Measurements from ENCODE around the gene VWA1.
A peak's percentile ranks its signal among the peaks of the same experiment; 100 is the strongest.

The VWA1 gene

DNA sequence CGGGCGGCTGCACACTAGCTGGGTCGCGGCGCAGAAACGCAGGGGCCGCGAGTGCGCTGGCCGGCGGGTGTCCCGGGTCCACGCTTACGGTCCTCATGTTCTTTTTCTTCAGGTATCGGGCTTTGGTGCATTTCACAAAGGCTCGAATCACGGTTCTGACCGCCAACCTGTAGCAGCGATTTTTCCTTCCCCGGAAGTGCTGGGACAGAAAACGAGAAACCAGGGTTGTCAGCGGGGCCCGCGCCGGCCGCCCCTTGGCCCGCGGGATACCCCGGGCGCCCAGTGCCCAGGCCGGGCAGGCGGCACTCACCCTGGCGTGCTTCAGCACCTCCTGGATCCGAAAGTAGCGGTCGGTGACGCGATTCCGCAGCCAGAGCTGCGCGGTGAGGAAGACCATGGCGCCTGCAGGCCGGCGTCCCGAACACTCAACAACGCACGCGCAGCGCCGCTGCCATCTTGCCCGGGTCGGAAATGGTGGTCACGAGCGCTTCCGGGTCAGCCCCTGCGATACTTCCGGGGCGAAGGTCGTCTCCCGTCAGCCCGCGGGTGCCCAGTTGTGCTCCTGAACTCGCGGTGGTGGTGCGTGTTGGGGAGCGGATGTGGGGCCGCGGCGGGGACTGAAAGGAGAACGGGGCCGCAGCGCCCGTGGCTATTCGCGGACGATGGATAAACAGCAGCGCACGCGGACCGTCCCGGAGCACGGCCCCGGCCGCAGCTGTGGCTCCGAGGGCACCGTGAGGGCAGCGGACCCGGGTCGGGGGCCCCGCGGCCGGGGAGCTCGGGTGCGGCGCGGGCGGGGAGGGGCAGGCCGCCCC lies 28.5 kb upstream of the VWA1 start, which contains the start of gene MRPL20 (continued):
- TF ChIP-seq, protein P1, sequence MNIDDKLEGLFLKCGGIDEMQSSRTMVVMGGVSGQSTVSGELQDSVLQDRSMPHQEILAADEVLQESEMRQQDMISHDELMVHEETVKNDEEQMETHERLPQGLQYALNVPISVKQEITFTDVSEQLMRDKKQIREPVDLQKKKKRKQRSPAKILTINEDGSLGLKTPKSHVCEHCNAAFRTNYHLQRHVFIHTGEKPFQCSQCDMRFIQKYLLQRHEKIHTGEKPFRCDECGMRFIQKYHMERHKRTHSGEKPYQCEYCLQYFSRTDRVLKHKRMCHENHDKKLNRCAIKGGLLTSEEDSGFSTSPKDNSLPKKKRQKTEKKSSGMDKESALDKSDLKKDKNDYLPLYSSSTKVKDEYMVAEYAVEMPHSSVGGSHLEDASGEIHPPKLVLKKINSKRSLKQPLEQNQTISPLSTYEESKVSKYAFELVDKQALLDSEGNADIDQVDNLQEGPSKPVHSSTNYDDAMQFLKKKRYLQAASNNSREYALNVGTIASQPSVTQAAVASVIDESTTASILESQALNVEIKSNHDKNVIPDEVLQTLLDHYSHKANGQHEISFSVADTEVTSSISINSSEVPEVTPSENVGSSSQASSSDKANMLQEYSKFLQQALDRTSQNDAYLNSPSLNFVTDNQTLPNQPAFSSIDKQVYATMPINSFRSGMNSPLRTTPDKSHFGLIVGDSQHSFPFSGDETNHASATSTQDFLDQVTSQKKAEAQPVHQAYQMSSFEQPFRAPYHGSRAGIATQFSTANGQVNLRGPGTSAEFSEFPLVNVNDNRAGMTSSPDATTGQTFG (tag by site-specific recombination; IDR thresholded peaks at IDR 0.05; ENCODE audit: borderline replicate concordance), result no peak
- TF ChIP-seq, protein P2, sequence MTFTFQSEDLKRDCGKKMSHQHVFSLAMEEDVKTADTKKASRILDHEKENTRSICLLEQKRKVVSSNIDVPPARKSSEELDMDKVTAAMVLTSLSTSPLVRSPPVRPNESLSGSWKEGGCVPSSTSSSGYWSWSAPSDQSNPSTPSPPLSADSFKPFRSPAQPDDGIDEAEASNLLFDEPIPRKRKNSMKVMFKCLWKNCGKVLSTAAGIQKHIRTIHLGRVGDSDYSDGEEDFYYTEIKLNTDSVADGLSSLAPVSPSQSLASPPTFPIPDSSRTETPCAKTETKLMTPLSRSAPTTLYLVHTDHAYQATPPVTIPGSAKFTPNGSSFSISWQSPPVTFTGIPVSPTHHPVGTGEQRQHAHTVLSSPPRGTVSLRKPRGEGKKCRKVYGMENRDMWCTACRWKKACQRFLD (tag by site-specific recombination; IDR thresholded peaks at IDR 0.05), result no peak
- TF ChIP-seq, protein P3, sequence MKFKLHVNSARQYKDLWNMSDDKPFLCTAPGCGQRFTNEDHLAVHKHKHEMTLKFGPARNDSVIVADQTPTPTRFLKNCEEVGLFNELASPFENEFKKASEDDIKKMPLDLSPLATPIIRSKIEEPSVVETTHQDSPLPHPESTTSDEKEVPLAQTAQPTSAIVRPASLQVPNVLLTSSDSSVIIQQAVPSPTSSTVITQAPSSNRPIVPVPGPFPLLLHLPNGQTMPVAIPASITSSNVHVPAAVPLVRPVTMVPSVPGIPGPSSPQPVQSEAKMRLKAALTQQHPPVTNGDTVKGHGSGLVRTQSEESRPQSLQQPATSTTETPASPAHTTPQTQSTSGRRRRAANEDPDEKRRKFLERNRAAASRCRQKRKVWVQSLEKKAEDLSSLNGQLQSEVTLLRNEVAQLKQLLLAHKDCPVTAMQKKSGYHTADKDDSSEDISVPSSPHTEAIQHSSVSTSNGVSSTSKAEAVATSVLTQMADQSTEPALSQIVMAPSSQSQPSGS (tag by site-specific recombination; IDR thresholded peaks at IDR 0.05; ENCODE audit: low read depth), result no peak
- TF ChIP-seq BCL11B (tag by site-specific recombination; IDR thresholded peaks at IDR 0.05; ENCODE audit: low read depth), result 0 out of 2 replicates have a peak, but pooled peaks have one; percentile 23
- TF ChIP-seq ZNF596 (tag by site-specific recombination; IDR thresholded peaks at IDR 0.05), result no peak
- no peak for TF ChIP-seq ZFP41 (tag by site-specific recombination; IDR thresholded peaks at IDR 0.05; ENCODE audit: borderline replicate concordance)
- TF ChIP-seq OVOL3 (tag by site-specific recombination; IDR thresholded peaks at IDR 0.05), result no peak
- TF ChIP-seq ZNF155 (tag by site-specific recombination; IDR thresholded peaks at IDR 0.05), result no peak
- TF ChIP-seq FEZF1 (tag by site-specific recombination; IDR thresholded peaks at IDR 0.05), result no peak
- TF ChIP-seq KLF10 (tag by site-specific recombination; IDR thresholded peaks at IDR 0.05), result 0 out of 2 replicates have a peak, but pooled peaks have one; percentile 16
- TF ChIP-seq ZNF266 (tag by site-specific recombination; IDR thresholded peaks at IDR 0.05; ENCODE audit: low read depth), result no peak

DNA sequence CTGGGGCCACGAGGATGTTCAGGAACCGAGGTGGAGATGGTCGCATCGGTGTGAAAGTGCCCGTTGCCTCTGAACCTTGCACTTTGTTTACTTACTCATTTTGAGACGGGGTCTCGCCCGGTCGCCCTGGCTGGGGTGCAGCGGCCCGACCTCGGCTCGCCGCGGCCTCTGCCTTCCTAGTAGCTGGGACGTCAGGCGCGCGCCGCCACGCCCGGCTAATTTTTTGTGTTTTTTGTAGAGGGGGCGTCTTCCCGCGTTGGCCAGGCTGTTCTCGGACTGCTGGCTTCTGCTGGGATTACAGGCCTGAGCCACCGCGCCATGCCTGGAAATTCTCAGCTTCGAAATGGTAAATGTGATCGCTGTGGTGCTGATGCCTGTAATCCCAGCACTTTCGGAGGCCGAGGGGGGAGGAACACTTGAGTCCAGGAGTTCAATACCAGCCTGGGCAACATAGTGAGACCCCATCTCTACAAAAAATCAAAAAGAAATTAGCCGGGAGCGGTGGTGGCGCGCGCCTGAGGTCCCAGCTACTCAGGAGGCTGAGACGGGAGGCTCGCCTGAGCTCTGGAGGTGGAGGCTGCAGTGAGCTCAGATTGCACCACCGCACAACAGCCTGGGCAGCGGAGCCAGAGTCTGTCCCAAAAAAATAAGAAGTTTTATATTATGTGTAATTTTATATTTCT lies 27.7 kb upstream of the VWA1 start:
- H3K27ac ChIP-seq (ENCODE audit: extremely low read depth, low read depth, low read length), result peak overlapping the region; percentile 87
- no peaks in the 10 kb centered on the region for H3K4me1 ChIP-seq (ENCODE audit: control insufficient read depth, insufficient read depth, low read length)
- H3K36me3 ChIP-seq (ENCODE audit: control insufficient read depth in 2 of 2, insufficient read depth in 1 of 2, low read length in 2 of 2), result peaks cover 19 to 51% of the 10 kb centered on the region in 2 experiments; a peak in 2 of 3 replicates
- POLR2A ChIA-PET, result interaction anchor here (0.6 to 2.2 kb wide), 6 partner anchors 9 to 36 kb away, joined by 3 to 18 read pairs (median 6); partner anchors contain the start of genes AURKAIP1 and CCNL2
- peak overlapping the region; percentile 84 for H3K4me3 ChIP-seq (ENCODE audit: low read depth, low read length)
- CTCF ChIA-PET, result interaction anchor here (0.6 to 2.8 kb wide), 6 partner anchors 15 to 35 kb away, joined by 3 to 14 read pairs (median 3); no protein-coding TSS in a partner anchor
- no peaks in the 10 kb centered on the region for H3K9me3 ChIP-seq (ENCODE audit: control insufficient read depth, insufficient read depth, low read depth, low read length)
- TF ChIP-seq KLF10 (tag by site-specific recombination; IDR thresholded peaks at IDR 0.05) (no peak), ZNF560 (tag by site-specific recombination; IDR thresholded peaks at IDR 0.05; ENCODE audit: borderline replicate concordance) (no peak), SCRT1 (tag by site-specific recombination; IDR thresholded peaks at IDR 0.05; ENCODE audit: borderline replicate concordance) (no peak), ZBTB1 (tag by site-specific recombination; IDR thresholded peaks at IDR 0.05) (no peak), ZNF558 (tag by site-specific recombination; IDR thresholded peaks at IDR 0.05) (no peak), ZNF10 (tag by site-specific recombination; IDR thresholded peaks at IDR 0.05) (no peak), ZNF341 (tag by site-specific recombination; IDR thresholded peaks at IDR 0.05; ENCODE audit: low read depth) (peak; percentile 57; the same call in 1 of the 2 replicates), ZNF302 (tag by site-specific recombination; IDR thresholded peaks at IDR 0.05; ENCODE audit: low read depth) (no peak), ZNF747 (tag by site-specific recombination; IDR thresholded peaks at IDR 0.05) (no peak), MEIS1 (CRISPR knock-in tag; IDR thresholded peaks at IDR 0.05; ENCODE audit: borderline replicate concordance) (no peak), ZNF175 (tag by site-specific recombination; IDR thresholded peaks at IDR 0.05) (no peak)
- TF ChIP-seq, protein P4, sequence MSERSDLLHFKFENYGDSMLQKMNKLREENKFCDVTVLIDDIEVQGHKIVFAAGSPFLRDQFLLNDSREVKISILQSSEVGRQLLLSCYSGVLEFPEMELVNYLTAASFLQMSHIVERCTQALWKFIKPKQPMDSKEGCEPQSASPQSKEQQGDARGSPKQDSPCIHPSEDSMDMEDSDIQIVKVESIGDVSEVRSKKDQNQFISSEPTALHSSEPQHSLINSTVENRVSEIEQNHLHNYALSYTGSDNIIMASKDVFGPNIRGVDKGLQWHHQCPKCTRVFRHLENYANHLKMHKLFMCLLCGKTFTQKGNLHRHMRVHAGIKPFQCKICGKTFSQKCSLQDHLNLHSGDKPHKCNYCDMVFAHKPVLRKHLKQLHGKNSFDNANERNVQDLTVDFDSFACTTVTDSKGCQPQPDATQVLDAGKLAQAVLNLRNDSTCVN (tag by site-specific recombination; optimal IDR thresholded peaks at IDR 0.05), result peak; percentile 1
- TF ChIP-seq, protein P5, sequence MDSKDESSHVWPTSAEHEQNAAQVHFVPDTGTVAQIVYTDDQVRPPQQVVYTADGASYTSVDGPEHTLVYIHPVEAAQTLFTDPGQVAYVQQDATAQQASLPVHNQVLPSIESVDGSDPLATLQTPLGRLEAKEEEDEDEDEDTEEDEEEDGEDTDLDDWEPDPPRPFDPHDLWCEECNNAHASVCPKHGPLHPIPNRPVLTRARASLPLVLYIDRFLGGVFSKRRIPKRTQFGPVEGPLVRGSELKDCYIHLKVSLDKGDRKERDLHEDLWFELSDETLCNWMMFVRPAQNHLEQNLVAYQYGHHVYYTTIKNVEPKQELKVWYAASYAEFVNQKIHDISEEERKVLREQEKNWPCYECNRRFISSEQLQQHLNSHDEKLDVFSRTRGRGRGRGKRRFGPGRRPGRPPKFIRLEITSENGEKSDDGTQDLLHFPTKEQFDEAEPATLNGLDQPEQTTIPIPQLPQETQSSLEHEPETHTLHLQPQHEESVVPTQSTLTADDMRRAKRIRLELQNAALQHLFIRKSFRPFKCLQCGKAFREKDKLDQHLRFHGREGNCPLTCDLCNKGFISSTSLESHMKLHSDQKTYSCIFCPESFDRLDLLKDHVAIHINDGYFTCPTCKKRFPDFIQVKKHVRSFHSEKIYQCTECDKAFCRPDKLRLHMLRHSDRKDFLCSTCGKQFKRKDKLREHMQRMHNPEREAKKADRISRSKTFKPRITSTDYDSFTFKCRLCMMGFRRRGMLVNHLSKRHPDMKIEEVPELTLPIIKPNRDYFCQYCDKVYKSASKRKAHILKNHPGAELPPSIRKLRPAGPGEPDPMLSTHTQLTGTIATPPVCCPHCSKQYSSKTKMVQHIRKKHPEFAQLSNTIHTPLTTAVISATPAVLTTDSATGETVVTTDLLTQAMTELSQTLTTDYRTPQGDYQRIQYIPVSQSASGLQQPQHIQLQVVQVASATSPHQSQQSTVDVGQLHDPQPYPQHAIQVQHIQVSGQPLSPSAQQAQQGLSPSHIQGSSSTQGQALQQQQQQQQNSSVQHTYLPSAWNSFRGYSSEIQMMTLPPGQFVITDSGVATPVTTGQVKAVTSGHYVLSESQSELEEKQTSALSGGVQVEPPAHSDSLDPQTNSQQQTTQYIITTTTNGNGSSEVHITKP (tag by site-specific recombination; IDR thresholded peaks at IDR 0.05), result no peak
